H1 (cell line): ENCODE data around the gene ASAP3. TPM values are rescaled to one million over a fixed set of nuclear protein-coding genes. Genes with fewer than 3 reads are reported as not detected.

ENCODE experiments used
- CTCF ChIA-PET: fragments of 300-600 bp; sonication (Branson Sonifier 250); formaldehyde crosslinking; loops from one replicate; lab custom pipeline; 2021; ENCODE audit not compliant: partially characterized antibody; lab: Charles Lee
- POLR2A ChIA-PET: fragments of 300-600 bp; sonication (Branson Sonifier 250); formaldehyde crosslinking; loops from one replicate; lab custom pipeline; 2021; ENCODE audit warnings: inconsistent platforms; ENCODE audit not compliant: partially characterized antibody; lab: Charles Lee
- DNase-seq, 2 experiments: peaks; one replicate each; pipeline versions ENCODE4 v3.0.0 to v3.0.0-alpha.2; 2010 to 2022; ENCODE audit warnings: low spot score in 2 of 2, low read depth in 1 of 2, mixed read lengths in 1 of 2
- FAIRE-seq: peaks from 2 replicates; lab custom pipeline; 2011; peaks lifted over from hg19 to GRCh38; lab: Jason Lieb, UNC
- H2AFZ ChIP-seq: 2 replicates; pipeline ENCODE4 v1.8.1; 2012; ENCODE audit warnings: low read length, inconsistent platforms
- H2AK5ac ChIP-seq: 2 replicates; pipeline ENCODE4 v1.6.1; 2013; ENCODE audit warnings: low read depth, low read length
- H2BK120ac ChIP-seq: replicated peaks from 2 replicates; pipeline ENCODE3; 2013; ENCODE audit warnings: low read depth, low read length, inconsistent platforms
- H2BK12ac ChIP-seq: 2 replicates; pipeline ENCODE4 v1.6.1; 2013; ENCODE audit warnings: low read depth, low read length
- H2BK15ac ChIP-seq: 2 replicates; pipeline ENCODE4 v1.6.1; 2013; ENCODE audit warnings: low read length
- H2BK20ac ChIP-seq: 2 replicates; pipeline ENCODE4 v1.6.1; 2013; ENCODE audit warnings: low read length
- H2BK5ac ChIP-seq: 2 replicates; pipeline ENCODE4 v1.6.1; 2013; ENCODE audit warnings: low read depth, low read length
- H3K14ac ChIP-seq: 2 replicates; pipeline ENCODE4 v1.6.1; 2013; ENCODE audit warnings: inconsistent platforms; ENCODE audit not compliant: insufficient read length
- H3K18ac ChIP-seq: 2 replicates; pipeline ENCODE4 v1.6.1; 2013; ENCODE audit warnings: low read length; ENCODE audit errors: extremely low read depth
- H3K23ac ChIP-seq: 2 replicates; pipeline ENCODE4 v1.6.1; 2013; ENCODE audit warnings: inconsistent platforms; ENCODE audit not compliant: insufficient read length
- H3K23me2 ChIP-seq: 2 replicates; pipeline ENCODE4 v1.6.1; 2013; ENCODE audit warnings: low read depth, low read length
- H3K27ac ChIP-seq: 2 replicates; pipeline ENCODE4 v1.6.1; 2011; ENCODE audit warnings: low read depth, low read length, inconsistent platforms
- H3K27me3 ChIP-seq, 4 experiments: replicated peaks in 1 of 4; 1 replicate in 1 of 4; 2 replicates in 3 of 4; pipeline versions ENCODE4 v1.6.1 to v1.8.1; 2011 to 2013; ENCODE audit warnings: low read length in 3 of 4, mild to moderate bottlenecking in 3 of 4, inconsistent platforms in 2 of 4, mixed read lengths in 2 of 4, moderate library complexity in 1 of 4; ENCODE audit not compliant: control insufficient read depth in 3 of 4, insufficient read depth in 3 of 4; ENCODE audit errors: extremely low read depth in 1 of 4
- H3K36me3 ChIP-seq, 4 experiments: 2 replicates each; pipeline versions ENCODE4 v1.6.1 to v1.8.1; 2011 to 2013; ENCODE audit warnings: mild to moderate bottlenecking in 4 of 4, low read length in 3 of 4, moderate library complexity in 2 of 4, control low read depth in 1 of 4, inconsistent platforms in 1 of 4; ENCODE audit not compliant: insufficient read depth in 4 of 4, control insufficient read depth in 2 of 4
- H3K4ac ChIP-seq: replicated peaks from 2 replicates; pipeline ENCODE3; 2013; ENCODE audit warnings: low read length, low read depth, mixed read lengths, inconsistent platforms; ENCODE audit not compliant: insufficient read length
- H3K4me1 ChIP-seq, 4 experiments: replicated peaks in 1 of 4; 1 replicate in 1 of 4; 2 replicates in 3 of 4; pipeline versions ENCODE4 v1.6.1 to v1.8.1; 2011 to 2013; ENCODE audit warnings: low read length in 3 of 4, inconsistent platforms in 2 of 4, mixed read lengths in 1 of 4; ENCODE audit not compliant: insufficient read depth in 4 of 4, control insufficient read depth in 3 of 4
- H3K4me2 ChIP-seq, 2 experiments: 2 replicates each; pipeline versions ENCODE4 v1.6.1 to v1.8.1; 2011 to 2013; ENCODE audit warnings: low read depth in 2 of 2, low read length in 2 of 2, control low read depth in 1 of 2, inconsistent platforms in 1 of 2, mild to moderate bottlenecking in 1 of 2; ENCODE audit not compliant: insufficient read depth in 1 of 2
- H3K4me3 ChIP-seq, 4 experiments: fragments of 200-600, 300-600 bp in 1 of 4; sonication (generic), shearing (Covaris generic), sonication (Bioruptor Twin) in 1 of 4; 2 replicates each; pipeline versions ENCODE4 v1.5.1 to v1.8.1; 2011 to 2016; ENCODE audit warnings: low read length in 4 of 4, low read depth in 3 of 4, control low read depth in 2 of 4, inconsistent platforms in 2 of 4, mild to moderate bottlenecking in 2 of 4, mixed read lengths in 1 of 4, moderate library complexity in 1 of 4; ENCODE audit not compliant: insufficient read depth in 2 of 4; ENCODE audit errors: extremely low read depth in 1 of 4
- H3K56ac ChIP-seq: replicated peaks from 2 replicates; pipeline ENCODE3; 2013; ENCODE audit warnings: low read depth, mild to moderate bottlenecking, mixed read lengths, low read length, inconsistent platforms; ENCODE audit not compliant: insufficient read length
- H3K79me1 ChIP-seq: 2 replicates; pipeline ENCODE4 v1.6.1; 2013; ENCODE audit warnings: low read depth, low read length, control low read depth
- H3K79me2 ChIP-seq, 2 experiments: 2 replicates each; pipeline versions ENCODE4 v1.6.1 to v1.8.1; 2012 to 2013; ENCODE audit warnings: low read length in 2 of 2, mild to moderate bottlenecking in 2 of 2, inconsistent platforms in 1 of 2; ENCODE audit not compliant: insufficient read depth in 2 of 2, control insufficient read depth in 1 of 2
- H3K9ac ChIP-seq, 4 experiments: replicated peaks in 1 of 4; 1 replicate in 1 of 4; 2 replicates in 3 of 4; pipeline versions ENCODE4 v1.6.1 to v1.8.1; 2011 to 2013; ENCODE audit warnings: low read depth in 3 of 4, low read length in 3 of 4, control low read depth in 2 of 4, mild to moderate bottlenecking in 2 of 4, moderate library complexity in 2 of 4, inconsistent platforms in 1 of 4; ENCODE audit errors: extremely low read depth in 1 of 4
- H3K9me3 ChIP-seq, 2 experiments: 2 replicates each; pipeline versions ENCODE4 v1.6.1 to v1.8.1; 2012 to 2013; ENCODE audit warnings: mild to moderate bottlenecking in 2 of 2, moderate library complexity in 2 of 2, control low read depth in 1 of 2, inconsistent platforms in 1 of 2, low read depth in 1 of 2, low read length in 1 of 2, mixed read lengths in 1 of 2; ENCODE audit not compliant: insufficient read depth in 2 of 2
- H4K20me1 ChIP-seq, 2 experiments: replicated peaks in 1 of 2; 2 replicates each; pipeline versions ENCODE3 to v1.8.1; 2011 to 2013; ENCODE audit warnings: inconsistent platforms in 2 of 2, low read length in 2 of 2, mild to moderate bottlenecking in 1 of 2; ENCODE audit not compliant: insufficient read depth in 2 of 2, control insufficient read depth in 1 of 2
- H4K5ac ChIP-seq: 2 replicates; pipeline ENCODE4 v1.6.1; 2013; ENCODE audit warnings: low read length, low read depth, mixed read lengths, inconsistent platforms; ENCODE audit not compliant: insufficient read length
- H4K8ac ChIP-seq: 2 replicates; pipeline ENCODE4 v1.8.0; 2013; ENCODE audit warnings: mild to moderate bottlenecking, moderate library complexity, low read length, inconsistent platforms; ENCODE audit not compliant: insufficient read depth; ENCODE audit errors: extremely low read depth
- H4K91ac ChIP-seq: replicated peaks from 2 replicates; pipeline ENCODE3; 2013; ENCODE audit warnings: low read length, mixed read lengths, inconsistent platforms; ENCODE audit not compliant: insufficient read length
- ASH2L ChIP-seq: fragments of 200-600, 300-600 bp; sonication (generic); IDR thresholded peaks from one replicate; pipeline ENCODE4 v1.7.1; 2017; ENCODE audit warnings: low read length
- CBX8 ChIP-seq: fragments of 300-800, 300-1000 bp; sonication (generic); IDR thresholded peaks from 2 replicates; pipeline ENCODE4 v1.7.1; 2016; ENCODE audit warnings: low read depth, low read length, borderline replicate concordance
- EP300 ChIP-seq, 2 experiments: IDR thresholded peaks; 1 replicate in 1 of 2; 2 replicates in 1 of 2; pipeline ENCODE4 v1.6.1; 2011 to 2012; ENCODE audit warnings: low read depth in 2 of 2, low read length in 2 of 2, mild to moderate bottlenecking in 2 of 2, borderline replicate concordance in 1 of 2, inconsistent platforms in 1 of 2, moderate library complexity in 1 of 2
- PHF8 ChIP-seq: fragments of 200-600 bp; sonication (generic); conservative IDR thresholded peaks from 2 replicates; pipeline ENCODE4 v1.7.1; 2012; ENCODE audit warnings: low read depth, mild to moderate bottlenecking, inconsistent platforms, low read length, moderate library complexity
- RFX5 ChIP-seq: IDR thresholded peaks from 2 replicates; pipeline ENCODE4 v1.6.1; 2011; ENCODE audit warnings: low read depth, low read length, improper control_type of control experiment, borderline replicate concordance
- SP1 ChIP-seq: IDR thresholded peaks from 2 replicates; pipeline ENCODE4 v1.6.1; 2011; ENCODE audit warnings: low read depth, low read length
- USF2 ChIP-seq: IDR thresholded peaks from 2 replicates; pipeline ENCODE4 v1.6.1; 2011; ENCODE audit warnings: low read length, improper control_type of control experiment
- YY1 ChIP-seq: IDR thresholded peaks from 2 replicates; pipeline ENCODE4 v1.6.1; 2011; ENCODE audit warnings: low read depth, mild to moderate bottlenecking, low read length
- ZNF274 ChIP-seq: IDR thresholded peaks from 2 replicates; pipeline ENCODE4 v1.7.0; 2012; ENCODE audit warnings: low read length, borderline replicate concordance; ENCODE audit errors: extremely low read depth
- WGBS, 2 experiments: shearing (Covaris generic) in 1 of 2; methylation state at CpG; one replicate each; pipeline versions ENCODE4 v1.1.6 to v1.1.7; 2013 to 2015; ENCODE audit warnings: low lambda C conversion rate in 2 of 2, mixed read lengths in 2 of 2, inconsistent platforms in 1 of 2, low coverage in 1 of 2, missing lambda C conversion rate in 1 of 2; ENCODE audit not compliant: insufficient replicate concordance in 2 of 2, insufficient coverage in 1 of 2, insufficient read length in 1 of 2; ENCODE audit errors: extremely low coverage in 1 of 2, missing lambda C conversion rate in 1 of 2; 5-methylcytosine and 5-hydroxymethylcytosine counted together
- polyA plus RNA-seq, 7 experiments: library from polyadenylated mRNA; depleted of rRNA in 3 of 7; stranded (reverse) in 5 of 7; unstranded in 2 of 7; fragments of >200 nt in 5 of 7; fragments of 200-250 nt in 2 of 7; gene quantifications; 1 replicate in 5 of 7; 2 replicates in 1 of 7; 4 replicates in 1 of 7; pipeline versions ENCODE4 v1.2.1 to v1.2.3, GENCODE V29; 2011 to 2013; ENCODE audit warnings: missing spikeins in 2 of 7, mixed read lengths in 2 of 7
- total RNA-seq: library from RNA; stranded (reverse); fragmentation: NEBNext Ultra II Directional; extraction: Animal tissue kit (Norgen Biotek cat#: 25700); gene quantifications from 2 replicates; pipeline ENCODE4 v1.2.1, GENCODE V29; 2021

Gene ASAP3
- total and polyA plus RNA-seq, 2 of the 8 experiments (the other 6 are each of a cell fraction or from before 2014, with no cell fraction given): 53.1 to 58.0 TPM

GRCh38 chr1:23449306-23449705 is 34.7 kb downstream of the ASAP3 start:
- H3K18ac ChIP-seq: no peak overlapping the region
- no peaks in the 10 kb centered on the region for H3K79me1 ChIP-seq
- H2AFZ ChIP-seq: no peak overlapping the region
- H3K9ac ChIP-seq: no peak overlapping the region
- no peak overlapping the region for H3K14ac ChIP-seq
- no peak for DNase-seq
- no peak overlapping the region for H3K23ac ChIP-seq
- ChIA-PET CTCF (interaction anchor here (0.8 to 1.3 kb wide), 3 partner anchors 15 to 216 kb away, joined by 3 to 5 read pairs (median 4); no protein-coding TSS in a partner anchor), POLR2A (interaction anchor here (0.7 to 1.5 kb wide), 3 partner anchors 12 to 35 kb away, joined by 3 to 4 read pairs (median 3); partner anchors contain the start of gene ASAP3)
- H3K4me2 ChIP-seq: no peak overlapping the region
- H3K27me3 ChIP-seq: no peaks in the 10 kb centered on the region
- H3K36me3 ChIP-seq: peaks cover 0 to 9% (median 3%) of the 10 kb centered on the region in 4 experiments; a peak in 4 of 8 replicates
- no peaks in the 10 kb centered on the region for H3K9me3 ChIP-seq
- no peak overlapping the region for H3K4me3 ChIP-seq
- H2BK5ac ChIP-seq: no peak overlapping the region
- no peak overlapping the region for H3K27ac ChIP-seq
- 90% methylated on average over 6 of the region's 6 CpGs; no CpG with 5 or more reads in 1 of the 2 experiments for WGBS, 2 experiments
- no peaks in the 10 kb centered on the region for H3K79me2 ChIP-seq
- no peak overlapping the region for H2BK20ac ChIP-seq
- peaks cover 2% of the 10 kb centered on the region in 2 experiments for H4K20me1 ChIP-seq
- H3K4ac ChIP-seq: no peak overlapping the region
- H3K4me1 ChIP-seq: no peaks in the 10 kb centered on the region
- no peak overlapping the region for H2BK120ac ChIP-seq
- no peaks in the 10 kb centered on the region for H3K23me2 ChIP-seq
- H4K91ac ChIP-seq: no peak overlapping the region
- H4K5ac ChIP-seq: no peak overlapping the region
- H4K8ac ChIP-seq: no peak overlapping the region
- no peak for FAIRE-seq
- no peak overlapping the region for H2AK5ac ChIP-seq
- no peak for TF ChIP-seq ZNF274
- TF ChIP-seq RFX5: no peak
- no peak for TF ChIP-seq YY1
- TF ChIP-seq PHF8: no peak
- no peak for TF ChIP-seq ASH2L
- no peak for TF ChIP-seq EP300 (IDR thresholded peaks at IDR 0.05; ENCODE audit: borderline replicate concordance in 1 of 2, low read depth in 2 of 2, low read length in 2 of 2)
- no peak for TF ChIP-seq SP1
- TF ChIP-seq CBX8: no peak
- no peak for TF ChIP-seq USF2
- H2BK15ac ChIP-seq: no peak overlapping the region
- H2BK12ac ChIP-seq: no peak overlapping the region
- H3K56ac ChIP-seq: no peak overlapping the region
